HG02852 (cell line): ENCODE results near the gene MRPS15.

Source experiments
- ATAC-seq: cut with Tn5 transposase; IDR thresholded peaks from one replicate; pipeline ENCODE4 v1.9.1; 2021; ENCODE audit warnings: mild to moderate bottlenecking, moderate library complexity; ENCODE audit not compliant: unreplicated experiment

Gene MRPS15

GRCh38 chr1:36432616-36433015 lies 31.6 kb downstream of the MRPS15 start:
- no peak for ATAC-seq

DNA sequence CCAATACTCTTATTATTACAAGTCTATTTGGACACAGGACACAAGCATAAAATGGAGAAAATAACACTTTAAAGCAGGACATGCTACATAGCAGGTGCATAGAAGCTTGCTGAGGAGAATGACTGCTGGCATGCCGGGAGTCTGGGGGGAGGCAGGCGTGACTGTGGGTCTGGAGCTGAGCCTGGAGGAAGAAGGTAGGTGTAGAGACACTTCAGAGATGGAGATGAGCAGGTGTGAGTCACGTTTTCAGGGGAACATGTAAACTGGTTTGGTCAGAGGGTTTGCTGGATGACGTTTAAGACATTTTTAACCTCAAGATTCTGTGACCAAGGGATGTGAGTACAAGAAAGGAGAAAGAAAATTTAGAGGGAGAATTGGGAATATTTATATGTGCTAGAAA lies 38.4 kb downstream of the MRPS15 start:
- ATAC-seq: no peak

DNA sequence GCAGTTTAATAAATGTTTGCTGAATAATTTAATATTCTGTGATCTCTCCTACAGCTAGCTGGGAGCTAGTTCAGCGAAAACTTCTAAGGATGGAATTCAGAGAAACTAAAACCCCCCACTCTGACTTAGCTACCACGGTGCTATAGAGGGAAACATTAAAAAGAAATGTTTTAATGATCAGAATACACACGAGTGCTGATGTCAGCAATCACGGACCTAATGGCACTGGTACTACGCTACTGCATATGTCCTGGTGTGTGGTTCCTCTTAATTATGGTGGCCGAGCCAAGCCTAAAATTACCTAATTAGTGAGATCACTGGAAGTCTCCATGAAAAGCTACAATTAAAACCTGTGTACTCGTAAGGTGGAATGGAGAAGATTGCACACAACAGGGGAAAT lies 42.5 kb downstream of the MRPS15 start:
- ATAC-seq: no peak

DNA sequence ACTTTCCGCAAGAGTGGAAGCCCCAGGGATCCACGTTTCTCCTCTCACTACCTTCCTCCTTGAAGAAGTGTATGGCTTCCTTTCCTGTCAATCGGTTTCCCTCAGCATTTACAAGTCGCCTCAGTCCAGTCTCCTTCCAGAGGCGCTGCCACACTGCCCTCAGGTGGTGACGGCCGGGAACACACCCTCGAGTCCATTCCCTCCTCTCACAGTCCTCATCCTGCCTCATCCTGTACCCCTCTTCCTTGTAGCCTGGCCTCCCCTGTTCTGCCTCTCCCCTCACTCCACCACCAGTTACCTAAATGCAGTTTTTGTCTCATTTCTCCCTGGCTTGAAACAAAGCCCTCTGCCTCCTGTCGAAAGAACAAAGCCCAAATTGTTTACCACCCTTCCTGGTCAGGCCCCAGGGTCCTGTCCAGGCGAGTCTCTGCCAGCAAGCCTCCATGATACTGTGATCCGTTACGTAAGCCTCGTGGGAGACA lies 43.3 kb downstream of the MRPS15 start:
- ATAC-seq: peak; percentile 74

DNA sequence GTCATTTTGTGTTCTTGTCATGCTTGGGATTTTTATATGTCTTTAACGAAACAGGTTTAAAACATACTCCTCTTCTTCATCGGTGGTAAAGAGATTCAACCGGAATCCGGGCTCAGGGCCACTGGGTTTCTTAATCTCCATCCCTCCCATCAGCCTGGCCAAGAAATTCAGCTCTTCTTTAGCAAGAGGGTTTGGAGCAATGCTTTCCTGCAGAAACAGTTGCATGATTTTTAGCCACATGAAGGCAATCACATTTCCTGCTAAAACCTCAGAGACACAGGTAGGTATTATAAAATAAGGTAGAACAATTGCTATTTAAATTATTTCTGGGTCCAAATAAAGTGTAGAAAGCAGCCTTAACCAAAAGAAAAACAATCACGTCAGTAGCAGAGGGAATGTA lies 43.8 kb downstream of the MRPS15 start:
- no peak for ATAC-seq

DNA sequence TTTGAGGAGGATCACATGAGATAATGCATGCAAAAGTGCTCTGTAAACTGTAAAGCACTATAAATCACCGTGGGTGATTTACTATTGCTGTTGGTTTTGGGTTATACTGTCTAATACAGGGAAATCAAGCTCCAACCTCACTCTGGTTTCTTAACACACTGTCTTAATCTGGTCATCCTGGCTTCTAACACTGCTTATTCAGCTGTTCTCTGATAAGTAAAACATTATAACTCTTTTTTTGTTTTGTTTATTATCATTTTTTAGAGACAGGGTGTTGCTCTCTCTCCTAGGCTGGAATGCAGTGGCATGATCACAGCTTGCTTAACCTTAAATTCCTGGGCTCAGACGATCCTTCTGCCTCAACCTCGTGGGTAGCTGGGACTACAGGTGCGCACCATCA lies 44.6 kb downstream of the MRPS15 start:
- ATAC-seq: no peak

GRCh38 chr1:36419140-36419539 lies 45.0 kb downstream of the MRPS15 start:
- ATAC-seq: no peak

DNA sequence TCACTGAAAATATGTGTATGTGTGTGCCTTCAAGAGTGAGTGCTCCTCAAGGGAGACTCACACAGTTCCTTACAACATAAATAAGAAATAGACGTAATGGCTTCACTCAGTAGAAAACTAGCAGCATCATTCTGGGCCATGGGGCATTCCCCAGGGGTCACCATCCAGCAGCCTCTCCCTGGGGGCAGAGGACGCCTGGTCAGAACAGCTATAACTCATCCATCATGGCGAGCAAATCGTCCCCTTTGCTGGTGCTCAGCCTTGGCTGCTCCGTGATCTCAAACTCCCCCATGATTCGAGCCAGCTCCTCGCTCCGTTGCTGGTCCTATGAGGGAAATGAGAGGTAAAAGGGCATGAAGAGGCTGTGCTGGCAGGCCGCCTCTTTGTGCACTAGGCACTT lies 46.3 kb downstream of the MRPS15 start:
- ATAC-seq: no peak

GRCh38 chr1:36415661-36416326 lies 48.4 kb downstream of the MRPS15 start:
- no peak for ATAC-seq

- no peak for ATAC-seq
Measured at GRCh38 chr1:36414384-36414783, 49.8 kb downstream of the MRPS15 start.

- no peak for ATAC-seq
Measured at GRCh38 chr1:36411674-36412648, 52.2 kb downstream of the MRPS15 start.

DNA sequence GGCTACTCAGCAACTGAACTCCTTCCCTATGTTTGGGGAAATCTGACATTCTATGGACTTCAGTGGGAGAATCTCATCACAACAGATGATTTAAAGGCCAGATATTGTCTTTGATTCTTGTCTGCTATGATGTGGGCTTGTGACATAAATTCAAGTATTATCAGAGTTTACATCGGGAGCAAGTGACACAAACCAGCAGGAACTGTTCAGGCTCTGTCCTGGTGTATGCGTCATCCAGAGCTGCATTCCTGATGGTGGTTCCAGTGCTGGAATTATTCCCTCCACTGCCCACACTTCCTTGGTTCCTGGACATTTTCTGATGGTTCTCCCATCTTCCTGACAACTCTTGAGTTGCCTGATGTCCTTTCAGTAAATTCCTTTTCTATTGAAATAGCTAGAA lies 55.7 kb downstream of the MRPS15 start:
- ATAC-seq: no peak

DNA sequence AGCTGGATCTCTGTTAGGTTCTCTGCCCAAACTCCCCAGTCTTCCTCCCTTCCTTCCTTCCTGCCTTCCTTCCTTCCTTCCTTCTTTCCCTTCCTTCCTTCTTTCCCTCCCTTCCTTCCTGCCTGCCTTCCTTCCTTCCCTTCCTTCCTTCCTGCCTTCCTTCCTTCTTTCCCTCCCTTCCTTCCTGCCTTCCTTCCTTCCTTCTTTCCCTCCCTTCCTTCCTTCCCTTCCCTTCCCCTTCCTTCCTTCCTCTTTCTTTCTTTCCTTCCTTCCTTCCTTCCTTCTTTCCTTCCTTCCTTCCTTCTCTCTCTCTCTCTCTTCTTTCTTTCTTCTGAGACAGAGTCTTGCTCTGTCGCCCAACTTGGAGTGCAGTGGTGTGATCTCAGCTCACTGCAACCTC lies 57.7 kb downstream of the MRPS15 start:
- no peak for ATAC-seq
